ENCODE results near the gene NUP35.

NUP35 gene, protein sequence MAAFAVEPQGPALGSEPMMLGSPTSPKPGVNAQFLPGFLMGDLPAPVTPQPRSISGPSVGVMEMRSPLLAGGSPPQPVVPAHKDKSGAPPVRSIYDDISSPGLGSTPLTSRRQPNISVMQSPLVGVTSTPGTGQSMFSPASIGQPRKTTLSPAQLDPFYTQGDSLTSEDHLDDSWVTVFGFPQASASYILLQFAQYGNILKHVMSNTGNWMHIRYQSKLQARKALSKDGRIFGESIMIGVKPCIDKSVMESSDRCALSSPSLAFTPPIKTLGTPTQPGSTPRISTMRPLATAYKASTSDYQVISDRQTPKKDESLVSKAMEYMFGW

DNA sequence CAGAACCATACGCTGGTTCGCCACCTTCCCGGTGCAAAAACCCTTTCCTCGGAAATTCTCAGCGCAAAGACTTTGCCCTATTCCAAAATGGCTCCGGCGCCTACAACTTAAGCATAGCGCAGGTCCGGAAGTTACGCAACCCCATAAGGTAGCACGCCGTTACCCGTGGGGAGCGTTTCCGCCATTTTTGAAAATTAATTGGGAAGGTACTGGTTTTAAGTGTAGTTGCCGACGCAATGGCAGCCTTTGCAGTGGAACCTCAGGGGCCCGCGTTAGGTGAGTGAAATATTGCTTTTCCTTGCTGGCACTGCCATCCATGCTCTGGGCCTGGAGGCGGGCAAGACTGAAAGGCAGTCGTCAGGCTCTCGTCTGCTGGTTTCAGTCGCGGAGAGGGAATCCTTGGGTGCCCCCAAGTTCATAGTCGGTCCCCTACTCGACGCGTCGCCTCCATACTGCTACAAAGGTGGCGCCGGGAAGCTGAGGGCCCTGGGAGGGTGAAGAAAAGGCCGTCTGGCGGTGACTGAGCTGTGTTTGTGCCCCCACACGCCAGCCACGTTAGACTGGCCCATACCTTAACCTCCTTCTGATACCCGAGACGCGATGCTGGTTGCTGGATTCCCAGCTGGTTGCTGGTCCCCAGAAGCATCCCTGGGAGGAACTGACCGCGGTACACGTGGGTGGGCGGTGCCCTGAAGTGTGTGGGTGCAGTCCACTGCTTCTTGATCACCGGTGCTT lies at the start of gene NUP35:
Gene NUP35, plus strand, starts transcription at position 222 of the 735 bp plus-strand sequence. Its CDS starts 15 bp downstream, at position 237.
- DNase-seq: peak; percentile 92

DNA sequence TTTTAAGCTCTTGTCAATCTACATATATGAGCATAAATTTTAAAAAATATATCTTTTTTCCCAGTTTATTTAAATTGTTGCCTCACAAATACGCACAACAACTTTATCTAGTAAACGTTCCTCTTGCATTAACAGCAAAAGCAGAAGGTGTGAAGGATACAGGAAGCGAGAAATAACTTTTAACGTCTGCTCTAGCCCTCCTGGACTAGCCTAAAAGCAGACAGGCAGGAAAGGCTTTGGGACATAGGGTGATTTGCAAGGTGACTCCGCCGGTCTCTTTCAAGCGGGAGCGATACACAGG lies 46.1 kb upstream of the NUP35 start:
- no peak for DNase-seq

DNA sequence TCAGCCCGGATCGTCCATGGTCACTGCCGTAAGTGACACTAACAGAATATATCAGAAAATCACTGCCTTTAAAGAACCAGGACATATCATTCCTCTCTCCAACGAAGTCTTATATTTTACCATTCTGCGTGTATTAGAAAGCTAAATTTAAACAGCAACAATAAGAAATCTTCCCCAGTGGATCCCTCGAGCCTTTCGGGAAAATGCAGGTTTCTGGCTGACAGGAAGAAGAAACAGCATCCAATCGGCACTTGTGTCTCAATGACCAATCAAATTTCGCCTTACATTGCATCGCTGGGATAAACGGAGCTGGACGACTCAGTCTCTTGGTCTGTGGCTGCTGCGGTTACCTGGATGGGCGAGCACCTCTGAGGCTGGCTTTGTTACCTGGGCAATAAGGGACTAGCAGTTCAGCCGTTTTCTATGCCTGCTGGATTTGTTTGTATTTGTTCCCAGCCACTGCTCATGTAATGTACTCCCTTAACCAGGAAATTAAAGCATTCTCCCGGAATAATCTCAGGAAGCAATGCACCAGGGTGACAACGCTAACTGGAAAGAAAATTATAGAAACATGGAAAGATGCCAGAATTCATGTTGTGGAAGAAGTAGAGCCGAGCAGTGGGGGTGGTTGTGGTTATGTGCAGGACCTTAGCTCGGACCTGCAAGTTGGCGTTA lies 45.6 kb upstream of the NUP35 start, which contains the start of gene DUSP19:
Gene DUSP19, plus strand, starts transcription at position 284 of the 675 bp plus-strand sequence. Its CDS starts 187 bp downstream, at position 471.
- peak; percentile 96 for DNase-seq

DNA sequence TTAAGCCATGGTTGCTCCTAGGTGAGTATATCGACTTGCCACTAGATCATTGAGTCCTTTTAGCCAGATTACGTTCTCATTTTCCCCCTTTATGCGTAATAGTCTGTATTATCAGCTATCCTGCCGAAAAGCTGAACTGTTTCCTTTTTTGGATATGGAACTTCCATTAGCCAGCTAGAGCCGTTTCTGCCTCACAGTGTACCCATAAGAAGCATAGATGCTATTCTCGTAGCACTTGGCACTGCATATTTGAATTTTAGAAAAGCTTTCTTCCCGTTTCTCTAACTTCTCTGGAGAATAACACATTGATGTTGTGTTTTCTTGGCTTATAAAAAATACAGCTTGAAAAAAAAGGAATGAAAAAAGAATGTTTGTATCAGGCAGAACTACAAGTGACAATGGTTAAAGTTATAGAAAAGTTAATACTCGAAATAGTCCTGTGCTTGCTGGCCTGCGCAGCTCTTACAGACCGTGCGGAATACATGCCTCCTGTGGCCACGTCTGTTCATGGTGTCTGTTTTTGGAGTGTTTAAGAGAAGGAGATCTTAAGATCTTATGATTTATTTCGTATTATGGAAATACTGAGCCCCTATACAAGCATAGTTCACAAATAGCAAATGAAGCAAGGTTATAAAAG lies 45.0 kb upstream of the NUP35 start:
- DNase-seq: no peak

DNA sequence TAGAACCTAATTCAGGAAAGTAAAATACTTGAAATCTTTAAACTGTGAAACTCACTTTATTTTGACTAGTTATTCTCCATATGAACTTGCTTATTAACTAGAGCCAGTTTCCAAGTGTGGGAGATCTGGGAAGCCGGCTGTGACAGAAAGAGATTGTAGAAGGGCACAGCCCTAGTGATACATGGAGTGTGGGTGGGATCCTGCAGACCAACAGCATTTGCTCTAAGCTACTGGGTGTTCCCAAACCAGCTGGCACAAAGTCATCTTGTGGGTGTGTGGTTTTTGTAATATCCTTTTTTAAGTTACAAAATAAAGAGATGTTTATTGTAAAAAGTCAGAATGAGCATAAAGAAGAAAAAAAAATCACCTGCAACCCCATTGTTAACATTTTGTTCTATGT lies 42.3 kb upstream of the NUP35 start:
- DNase-seq: no peak

DNA sequence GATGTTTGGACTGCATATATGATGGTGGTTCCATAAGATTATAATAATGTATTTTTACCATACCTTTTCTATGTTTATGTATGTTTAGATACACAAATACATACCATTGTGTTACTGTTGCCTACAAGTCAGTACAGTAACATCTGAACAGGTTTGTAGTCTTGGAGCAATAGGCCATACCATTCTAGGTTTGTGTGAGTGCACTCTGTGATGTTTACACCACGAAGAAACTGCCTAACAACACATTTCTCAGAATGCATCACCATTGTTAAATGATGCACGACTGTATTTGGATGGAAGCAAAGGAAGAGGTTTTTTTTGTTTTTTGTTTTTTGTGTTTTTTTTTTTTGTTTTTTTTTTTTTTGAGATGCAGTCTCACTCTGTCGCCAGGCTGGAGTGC lies 36.2 kb upstream of the NUP35 start:
- DNase-seq: no peak

DNA sequence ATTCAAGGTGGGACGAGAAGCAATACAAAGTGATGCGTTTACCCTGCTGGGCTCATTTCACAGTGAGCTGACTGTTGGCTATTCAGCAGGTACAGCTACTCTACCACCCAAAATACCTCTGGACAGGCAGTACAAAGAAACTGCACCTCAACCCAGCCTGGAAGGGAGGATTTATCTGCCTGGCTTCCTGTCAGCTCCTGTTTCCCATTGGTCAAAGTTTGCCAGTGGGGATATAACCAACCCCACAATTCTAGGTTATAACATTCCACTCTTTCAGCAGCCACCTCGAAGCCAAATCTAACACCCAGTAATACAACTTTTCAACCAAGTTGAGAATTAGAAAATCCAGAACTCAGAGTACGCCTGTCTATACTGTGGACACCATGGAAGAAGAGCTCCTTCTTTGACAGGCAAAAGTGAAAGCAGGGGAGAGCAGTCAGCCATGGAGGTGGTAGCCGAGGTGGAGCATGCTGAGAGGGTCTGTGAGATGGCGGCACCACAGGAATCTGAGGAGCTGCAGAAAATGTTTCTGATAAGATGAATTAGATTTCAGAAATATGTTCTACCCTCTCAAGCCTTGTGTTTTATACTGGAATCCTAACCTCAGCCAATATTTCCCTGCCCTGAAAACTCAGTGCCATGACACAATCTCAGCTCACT lies 34.9 kb upstream of the NUP35 start:
- DNase-seq: no peak

DNA sequence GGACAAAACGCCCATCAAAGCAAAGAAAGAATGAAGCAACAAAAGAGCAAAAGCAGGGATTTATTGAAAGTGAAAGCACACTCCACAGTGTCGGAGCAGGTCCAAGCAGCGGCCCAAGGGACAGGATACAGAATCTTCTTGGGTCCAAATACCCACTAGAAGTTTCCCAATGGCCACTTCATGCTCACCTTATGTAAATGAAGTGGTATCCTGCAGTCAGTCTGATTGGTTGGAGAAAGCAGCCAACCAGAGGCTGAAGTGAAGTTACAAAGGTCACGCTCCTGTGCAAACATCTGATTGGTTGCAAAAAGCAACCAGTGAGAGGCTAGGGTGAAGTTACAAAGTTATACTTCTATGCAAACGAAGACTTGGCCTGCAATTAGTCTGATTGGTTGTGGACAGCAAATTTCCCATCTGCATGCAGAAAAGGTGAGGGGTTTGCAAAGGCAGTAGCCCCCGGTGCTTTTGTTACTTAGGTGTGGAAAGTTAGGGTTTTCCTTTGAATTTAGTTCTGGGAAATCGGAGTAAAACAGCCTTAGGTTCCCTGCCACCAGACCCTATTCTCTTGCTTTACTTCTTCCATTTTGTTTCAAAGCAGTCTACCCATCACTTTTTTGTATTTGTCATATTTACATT lies 32.8 kb upstream of the NUP35 start:
- no peak for DNase-seq

DNA sequence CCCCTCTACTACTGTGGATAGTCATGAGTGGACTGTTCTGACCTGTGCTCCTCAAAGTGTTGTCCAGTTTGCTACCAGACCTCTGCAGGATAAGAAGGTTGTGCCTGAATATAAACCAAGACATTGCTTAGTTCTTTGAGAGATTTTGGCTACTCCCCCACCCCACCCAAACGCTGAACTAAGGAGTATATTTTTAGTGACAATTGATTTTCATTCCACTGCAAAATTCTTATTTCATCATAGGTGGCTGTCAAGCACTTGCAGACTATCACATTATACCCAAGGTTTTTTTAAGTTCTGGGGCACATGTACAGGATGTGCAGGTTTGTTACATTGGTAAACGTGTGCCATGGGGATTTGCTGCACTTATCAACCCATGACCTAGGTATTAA lies 32.3 kb upstream of the NUP35 start:
- no peak for DNase-seq

DNA sequence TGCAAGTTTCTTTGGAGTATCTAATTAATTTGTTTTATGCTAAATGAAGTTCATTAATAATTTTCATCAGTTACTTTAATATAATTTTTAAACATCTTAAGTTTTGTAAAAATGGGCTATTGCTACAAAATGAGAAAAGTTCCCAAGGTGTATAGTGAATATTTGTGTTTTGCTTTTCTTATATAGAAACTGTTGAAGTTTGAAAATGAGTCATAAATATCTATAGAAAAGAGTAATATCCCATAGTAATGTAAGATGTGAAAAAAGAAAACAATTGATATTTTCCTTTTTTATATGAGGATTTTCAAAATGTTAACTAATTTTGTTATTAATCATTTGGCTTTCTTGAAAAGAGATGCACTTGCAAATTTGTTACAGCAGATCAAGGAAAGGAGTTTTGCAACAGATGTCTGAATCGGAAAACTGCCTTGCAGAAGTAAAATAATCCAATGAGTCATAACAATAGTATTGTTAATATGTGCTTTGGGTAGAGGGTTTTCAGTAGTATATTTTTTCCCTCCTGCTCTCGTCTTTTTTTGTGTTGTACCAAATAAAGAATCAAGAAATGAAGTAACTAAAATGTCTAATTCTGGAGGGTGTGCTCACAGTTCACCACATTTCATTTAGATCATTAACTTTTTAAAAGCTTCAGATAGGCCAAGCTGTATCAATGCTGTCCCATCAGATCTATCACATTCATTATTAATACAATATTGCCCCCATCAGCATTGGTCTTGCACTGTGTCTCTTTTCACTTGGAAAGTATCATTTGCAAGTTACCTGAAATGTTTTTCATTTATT lies 30.2 kb upstream of the NUP35 start:
- no peak for DNase-seq

DNA sequence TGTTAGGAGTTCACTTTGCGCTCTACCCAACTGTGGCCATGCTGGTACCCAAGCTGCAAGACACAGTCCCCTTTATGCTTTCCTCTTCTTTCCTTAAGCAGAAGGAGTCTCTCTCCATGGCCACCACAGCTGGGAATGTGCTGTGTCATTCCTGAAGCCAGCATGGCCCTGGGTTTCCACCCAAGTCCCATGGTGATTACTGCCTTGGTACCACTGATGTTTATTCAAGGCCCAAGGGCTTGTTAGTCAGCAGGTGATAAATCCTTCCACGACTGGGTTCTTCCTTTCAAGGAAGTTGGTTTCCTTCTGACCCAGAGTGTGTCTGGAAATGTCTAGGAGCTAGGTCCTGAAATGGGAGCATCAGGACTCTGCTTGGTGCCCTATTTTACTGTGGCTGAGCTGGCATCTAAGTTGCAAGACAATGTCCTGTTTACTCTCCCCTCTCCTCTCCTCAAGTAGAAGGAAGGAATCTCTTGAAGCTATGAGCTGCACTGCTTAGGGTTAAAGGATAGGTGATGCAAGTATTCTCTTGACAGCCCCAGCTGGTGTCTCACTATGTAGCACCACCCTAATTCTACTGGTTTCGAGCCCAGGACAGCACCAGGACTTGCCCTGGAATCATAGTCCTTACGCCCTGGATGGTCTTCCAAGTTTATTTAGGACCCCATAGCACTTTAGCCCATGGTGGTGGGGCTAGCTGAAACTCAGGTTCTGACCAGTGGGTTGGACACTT lies 18.7 kb upstream of the NUP35 start:
- no peak for DNase-seq

DNA sequence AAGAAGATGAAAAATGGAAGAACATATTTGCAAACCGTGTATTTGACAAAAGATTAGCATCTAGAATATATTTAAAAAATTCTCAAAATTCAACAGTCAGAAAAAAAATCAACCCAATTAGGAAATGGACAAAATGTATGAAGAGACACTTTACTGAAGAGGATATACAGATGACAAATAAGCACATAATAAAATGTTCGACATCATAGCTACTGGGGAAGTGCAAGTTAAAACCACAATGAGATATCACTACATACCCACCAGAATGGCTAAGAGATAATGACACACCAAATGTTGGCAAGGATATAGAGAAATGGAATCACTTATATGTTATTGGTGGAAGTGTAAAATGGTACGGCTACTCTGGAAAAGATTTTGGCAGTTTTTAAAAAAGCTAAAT lies 11.7 kb upstream of the NUP35 start:
- no peak for DNase-seq

DNA sequence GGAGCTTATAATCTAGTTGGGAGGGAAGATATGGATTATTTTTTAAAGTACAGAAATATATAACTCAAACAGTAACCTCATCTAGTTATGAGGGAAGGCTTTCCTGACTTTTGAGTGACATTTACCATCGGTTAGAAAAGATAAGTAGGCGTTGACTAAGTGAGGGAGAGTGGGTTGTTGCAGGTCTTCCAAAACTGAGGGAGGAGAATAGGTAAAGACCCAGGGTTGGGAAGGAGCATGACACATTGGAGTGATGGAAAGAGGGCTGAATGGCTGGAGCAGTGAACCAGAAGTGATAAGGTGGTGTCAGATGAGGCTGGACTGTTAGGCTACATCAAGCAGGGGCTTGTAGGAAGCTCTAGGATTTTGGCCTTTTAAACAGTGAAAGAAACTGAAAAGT lies 10.6 kb upstream of the NUP35 start:
- DNase-seq: no peak

DNA sequence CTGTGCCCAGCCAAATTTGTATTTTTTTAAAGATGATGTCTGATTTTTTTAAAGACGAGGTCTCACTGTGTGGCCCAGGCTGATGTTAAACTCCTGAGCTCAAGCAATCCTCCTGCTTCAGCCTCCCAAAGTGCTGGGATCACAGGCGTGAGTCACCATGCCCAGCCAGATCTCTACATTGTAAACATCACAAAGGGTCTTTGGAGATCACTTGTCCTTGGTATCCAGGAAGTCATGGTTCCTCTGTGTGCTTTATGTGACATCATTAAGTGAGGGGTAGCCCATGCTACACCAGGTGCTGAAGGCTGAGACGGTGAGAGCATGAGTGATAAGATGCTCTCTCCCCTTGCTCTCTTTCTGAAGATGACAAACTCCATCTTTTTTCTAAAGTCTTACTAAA lies 7.0 kb upstream of the NUP35 start:
- DNase-seq: no peak

DNA sequence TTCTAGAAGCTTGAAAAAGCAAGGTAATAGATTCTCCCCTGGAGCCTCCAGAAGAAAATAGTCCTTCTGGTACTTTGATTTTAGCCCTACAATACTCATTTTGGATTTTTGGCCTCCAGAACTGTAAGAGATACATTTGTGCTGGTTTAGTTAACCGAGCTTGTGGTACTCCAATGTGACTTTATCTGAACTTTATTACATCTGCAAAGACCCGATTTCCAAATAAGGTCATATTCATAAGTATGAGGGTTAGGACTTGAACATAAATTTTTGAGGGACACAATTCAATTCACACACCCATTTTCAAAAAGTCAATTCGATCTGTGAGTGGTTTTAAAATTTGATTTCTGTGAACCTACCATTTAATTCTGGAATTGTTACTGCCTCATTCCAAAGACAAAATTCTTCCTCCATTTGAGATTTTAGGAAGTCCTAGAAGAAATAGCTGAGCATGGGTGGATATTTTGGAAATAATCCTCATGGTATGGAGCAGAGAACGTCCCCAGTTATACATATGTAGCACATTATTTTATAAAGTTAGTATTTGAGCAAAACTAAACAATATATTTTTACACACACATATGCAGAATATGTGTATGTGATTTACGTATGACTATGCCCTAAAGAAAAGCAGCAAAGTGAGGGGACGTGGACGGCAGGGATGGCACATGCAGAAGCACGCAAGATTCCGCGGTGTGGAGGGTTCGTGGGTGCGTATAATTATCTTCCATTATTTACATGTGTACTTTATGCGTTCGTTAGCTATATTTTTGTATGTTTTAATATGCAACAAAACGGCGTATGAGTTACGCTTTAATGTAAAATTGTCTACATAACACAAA lies 905 bp upstream of the NUP35 start:
- no peak for DNase-seq

DNA sequence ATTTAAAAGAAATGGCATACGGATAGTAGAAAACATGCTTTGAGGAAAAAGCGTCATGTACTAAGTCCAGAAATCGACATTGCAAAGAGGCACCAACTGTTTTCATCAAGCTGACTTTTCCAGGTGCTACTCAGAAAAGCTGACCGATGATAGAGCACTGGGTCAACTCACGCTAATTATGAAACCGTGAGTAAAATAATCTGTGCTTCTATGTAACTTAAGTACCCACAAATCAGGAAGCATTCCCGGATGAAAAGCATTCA lies 353 bp upstream of the NUP35 start:
- DNase-seq: no peak

DNA sequence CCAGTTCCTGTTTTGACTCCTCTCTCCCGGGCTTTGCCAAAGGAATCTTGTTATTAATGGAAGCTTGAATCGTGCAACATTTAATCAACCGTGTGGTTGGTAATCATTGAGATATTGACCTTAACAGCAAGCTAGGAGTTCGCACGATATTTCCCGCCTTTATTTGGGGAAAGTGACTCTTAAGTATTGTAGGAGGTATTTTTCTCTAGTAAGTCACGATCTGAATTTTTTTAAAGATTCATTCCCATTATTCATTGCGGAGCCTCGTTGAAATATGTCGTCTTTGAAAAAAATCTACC lies 663 bp downstream of the NUP35 start:
- DNase-seq: no peak

DNA sequence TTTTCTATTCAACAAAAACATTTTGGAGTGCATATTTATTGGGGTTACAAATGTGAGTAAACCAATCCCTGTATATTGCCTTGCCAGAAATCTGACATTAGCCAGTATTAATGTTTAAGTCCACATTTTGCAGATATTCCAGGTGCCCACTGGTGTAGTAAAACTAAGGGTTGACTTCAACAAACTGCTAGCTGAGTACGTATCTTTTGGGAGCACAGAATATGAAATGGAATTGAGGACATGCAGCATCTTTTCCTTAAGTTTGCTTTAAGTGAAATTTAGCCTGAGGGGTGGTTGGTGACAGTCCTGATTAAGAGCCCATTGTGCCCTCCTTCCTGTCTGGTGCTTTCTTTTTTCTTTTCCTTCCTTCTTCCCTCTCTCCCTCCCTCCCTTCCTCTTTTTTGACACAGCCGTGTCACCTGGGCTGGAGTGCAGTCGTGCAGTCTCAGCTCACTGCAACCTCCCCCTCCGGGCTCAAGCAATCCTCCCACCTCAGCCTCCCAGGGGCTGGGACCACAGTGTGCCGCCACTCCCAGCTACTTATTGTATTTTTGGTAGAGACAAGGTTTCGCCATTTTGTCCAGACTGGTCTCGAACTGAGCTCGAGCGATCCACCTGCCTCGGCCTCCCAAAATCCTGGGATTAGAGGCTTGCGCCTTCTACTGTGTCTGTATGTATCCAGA lies 1.6 kb downstream of the NUP35 start:
- no peak for DNase-seq

DNA sequence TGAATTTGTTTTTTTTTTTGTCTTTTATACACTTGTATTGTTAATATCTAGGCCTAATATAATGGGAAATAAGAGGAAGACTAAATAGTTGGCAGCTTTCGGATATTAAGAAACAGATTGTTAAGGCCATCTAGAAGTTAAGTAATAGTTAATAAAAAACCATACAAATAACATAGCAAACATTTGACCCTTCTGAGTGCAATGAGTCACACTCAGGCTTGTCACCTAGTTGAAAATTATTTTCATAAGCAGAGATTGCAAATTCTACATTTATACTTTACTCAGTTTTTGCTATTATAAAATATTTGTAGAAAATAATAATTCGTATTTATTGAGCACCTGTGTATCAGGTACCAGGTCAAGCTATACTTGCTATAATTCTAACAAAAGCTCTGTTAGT lies 2.4 kb downstream of the NUP35 start:
- DNase-seq: no peak

DNA sequence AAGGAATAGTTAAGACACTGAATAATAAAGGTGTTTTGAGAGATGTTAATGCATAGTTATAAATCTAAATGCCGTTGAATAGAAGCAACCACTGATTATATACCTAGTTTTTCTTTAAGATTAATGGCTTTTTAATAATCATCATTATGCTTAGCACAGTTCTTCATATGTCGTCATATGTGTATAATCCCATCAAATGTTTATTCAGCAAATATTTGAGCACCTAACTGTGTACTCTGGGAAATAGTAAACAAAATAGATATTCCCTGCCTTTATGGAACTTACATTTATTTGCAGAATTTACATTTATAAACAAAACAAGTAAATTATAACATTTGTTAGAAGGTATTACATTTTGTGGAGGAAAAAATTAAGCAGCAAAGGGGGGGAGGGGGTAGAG lies 9.8 kb downstream of the NUP35 start:
- DNase-seq: no peak

All from activated CD8-positive, alpha-beta memory T cell treated with anti-CD3 and anti-CD28 coated beads, Interleukin-2, amount 50 U/mL, for 48 hours (primary cell).